ENCODE data around the gene SUSD4.

DNA sequence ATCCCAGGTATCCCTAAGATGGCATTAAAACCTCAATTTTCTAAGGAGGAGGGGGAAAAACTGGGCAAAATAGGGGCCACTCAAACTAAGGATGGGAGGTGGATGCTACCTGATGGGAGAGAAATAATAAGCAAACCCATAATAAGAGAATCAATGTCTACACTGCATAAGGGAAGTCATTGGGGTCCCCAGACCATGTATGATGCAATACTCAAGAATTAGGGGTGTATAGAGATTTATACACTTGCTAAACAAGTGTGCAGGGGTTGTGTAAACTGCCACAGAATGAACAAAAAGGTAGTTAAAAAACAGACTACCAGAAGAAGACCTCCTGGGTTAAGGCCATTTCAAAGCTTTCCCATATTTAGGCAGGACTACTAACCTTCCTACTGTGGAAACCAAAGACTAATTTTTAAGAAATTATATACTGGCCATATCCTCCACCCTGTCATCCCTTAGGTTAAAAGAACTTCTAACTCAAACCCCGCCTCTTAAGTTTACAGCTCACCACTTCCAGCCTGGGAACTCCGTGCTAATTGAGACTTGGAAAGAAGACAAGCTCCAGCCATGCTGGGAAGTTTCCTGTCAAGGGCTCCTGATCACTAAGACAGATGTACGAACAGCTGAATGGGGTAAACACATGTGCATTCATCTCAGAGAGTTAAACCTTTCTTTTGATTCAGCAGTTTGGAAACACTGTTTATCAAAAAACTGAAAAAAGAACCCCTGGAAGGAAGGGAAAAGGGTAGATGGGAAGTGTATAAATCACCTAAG lies 156.5 kb downstream of the SUSD4 start:
- TF ChIP-seq RFX5 (IDR thresholded peaks at IDR 0.05; ENCODE audit: low read length) (no peak), POLR2AphosphoS5 (IDR thresholded peaks at IDR 0.05; ENCODE audit: low read depth, low read length) (no peak), TCF12 (IDR thresholded peaks at IDR 0.05) (no peak), TEAD4 (IDR thresholded peaks at IDR 0.05; ENCODE audit: borderline replicate concordance, insufficient read depth) (no peak), MXI1 (IDR thresholded peaks at IDR 0.05; ENCODE audit: low read depth, low read length) (no peak), RAD21 (IDR thresholded peaks at IDR 0.05; ENCODE audit: low read length) (no peak)
- TF ChIP-seq, protein P1, sequence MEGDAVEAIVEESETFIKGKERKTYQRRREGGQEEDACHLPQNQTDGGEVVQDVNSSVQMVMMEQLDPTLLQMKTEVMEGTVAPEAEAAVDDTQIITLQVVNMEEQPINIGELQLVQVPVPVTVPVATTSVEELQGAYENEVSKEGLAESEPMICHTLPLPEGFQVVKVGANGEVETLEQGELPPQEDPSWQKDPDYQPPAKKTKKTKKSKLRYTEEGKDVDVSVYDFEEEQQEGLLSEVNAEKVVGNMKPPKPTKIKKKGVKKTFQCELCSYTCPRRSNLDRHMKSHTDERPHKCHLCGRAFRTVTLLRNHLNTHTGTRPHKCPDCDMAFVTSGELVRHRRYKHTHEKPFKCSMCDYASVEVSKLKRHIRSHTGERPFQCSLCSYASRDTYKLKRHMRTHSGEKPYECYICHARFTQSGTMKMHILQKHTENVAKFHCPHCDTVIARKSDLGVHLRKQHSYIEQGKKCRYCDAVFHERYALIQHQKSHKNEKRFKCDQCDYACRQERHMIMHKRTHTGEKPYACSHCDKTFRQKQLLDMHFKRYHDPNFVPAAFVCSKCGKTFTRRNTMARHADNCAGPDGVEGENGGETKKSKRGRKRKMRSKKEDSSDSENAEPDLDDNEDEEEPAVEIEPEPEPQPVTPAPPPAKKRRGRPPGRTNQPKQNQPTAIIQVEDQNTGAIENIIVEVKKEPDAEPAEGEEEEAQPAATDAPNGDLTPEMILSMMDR (IDR thresholded peaks at IDR 0.05) = no peak

All from SK-N-SH (cell line).